Neural cell (in vitro differentiated cells): Measurements from ENCODE around the gene TBX2. TPM values are rescaled to one million over a fixed set of nuclear protein-coding genes. Genes with fewer than 3 reads are reported as not detected.

Experiments used
- H2AFZ ChIP-seq: fragments of 200-600, 300-800 bp; sonication (generic), shearing (Covaris generic); 2 replicates; pipeline ENCODE4 v1.6.0; 2014; ENCODE audit warnings: low read depth, mild to moderate bottlenecking, antibody characterized with exemption, low read length, moderate library complexity
- H3F3A ChIP-seq: fragments of 200-600 bp; shearing (Covaris generic); 2 replicates; pipeline ENCODE4 v1.6.1; 2016; ENCODE audit warnings: mild to moderate bottlenecking, moderate library complexity, mixed read lengths, antibody characterized with exemption, low read length; ENCODE audit not compliant: insufficient read depth, poor library complexity, severe bottlenecking
- H3K27ac ChIP-seq: fragments of 200-600, 300-800 bp; sonication (generic), shearing (Covaris generic); 2 replicates; pipeline ENCODE4 v1.5.1; 2014; ENCODE audit warnings: mild to moderate bottlenecking, low read length, moderate library complexity
- H3K27me3 ChIP-seq: fragments of 300-800, 200-600 bp; sonication (generic), shearing (Covaris generic); 2 replicates; pipeline ENCODE4 v1.6.0; 2014; ENCODE audit warnings: mild to moderate bottlenecking, low read depth, low read length, moderate library complexity; ENCODE audit not compliant: insufficient read depth
- H3K36me3 ChIP-seq: fragments of 300-800, 200-600 bp; sonication (generic), shearing (Covaris generic); 2 replicates; pipeline ENCODE4 v1.5.1; 2014; ENCODE audit warnings: mild to moderate bottlenecking, antibody characterized with exemption, low read length, moderate library complexity; ENCODE audit not compliant: insufficient read depth
- H3K4me2 ChIP-seq: fragments of 300-800, 200-600 bp; sonication (generic), shearing (Covaris generic); 2 replicates; pipeline ENCODE4 v1.6.0; 2014; ENCODE audit warnings: mild to moderate bottlenecking, low read length
- H3K4me3 ChIP-seq: fragments of 300-800, 200-600 bp; sonication (generic), shearing (Covaris generic); 2 replicates; pipeline ENCODE4 v1.5.1; 2014; ENCODE audit warnings: mild to moderate bottlenecking, low read length, moderate library complexity
- H3K79me2 ChIP-seq: fragments of 200-600 bp; shearing (Covaris generic); replicated peaks from 2 replicates; pipeline ENCODE4 v1.6.0; 2014; ENCODE audit warnings: mild to moderate bottlenecking, low read length, moderate library complexity; ENCODE audit not compliant: insufficient read depth
- H3K9ac ChIP-seq: fragments of 300-800, 200-600 bp; sonication (generic), shearing (Covaris generic); 2 replicates; pipeline ENCODE4 v1.6.1; 2016; ENCODE audit warnings: mild to moderate bottlenecking, low read length, mixed read lengths
- H3K9me2 ChIP-seq: fragments of 200-600 bp; shearing (Covaris generic); 2 replicates; pipeline ENCODE4 v1.6.1; 2016; ENCODE audit warnings: mild to moderate bottlenecking, low read length, mixed read lengths; ENCODE audit not compliant: insufficient read depth
- H3K9me3 ChIP-seq: fragments of 200-600, 300-800 bp; sonication (generic), shearing (Covaris generic); 2 replicates; pipeline ENCODE4 v1.6.1; 2016; ENCODE audit warnings: mild to moderate bottlenecking, mixed run types, low read length, moderate library complexity, mixed read lengths
- H4K20me1 ChIP-seq: fragments of 200-600 bp; shearing (Covaris generic); 2 replicates; pipeline ENCODE4 v1.6.1; 2016; ENCODE audit warnings: mild to moderate bottlenecking, mixed run types; ENCODE audit not compliant: insufficient read depth
- CTCF ChIP-seq: fragments of 450-650 bp; IDR thresholded peaks from 2 replicates; pipeline ENCODE4 v1.5.1; 2014; ENCODE audit warnings: antibody characterized with exemption, mild to moderate bottlenecking, moderate library complexity; ENCODE audit not compliant: poor library complexity, severe bottlenecking
- EP300 ChIP-seq: fragments of 450-650 bp; conservative IDR thresholded peaks from 2 replicates; pipeline ENCODE4 v1.6.1; 2014; ENCODE audit warnings: antibody characterized with exemption, mild to moderate bottlenecking, moderate library complexity; ENCODE audit not compliant: poor library complexity, severe bottlenecking
- EZH2 ChIP-seq: fragments of 200-600, 300-800 bp; shearing (Covaris generic), sonication (generic); IDR thresholded peaks from 2 replicates; pipeline ENCODE4 v1.6.1; 2014; ENCODE audit warnings: antibody characterized with exemption, low read length, borderline replicate concordance, mild to moderate bottlenecking; ENCODE audit not compliant: insufficient read depth, poor library complexity, severe bottlenecking
- MXI1 ChIP-seq: fragments of 450-650 bp; conservative IDR thresholded peaks from 2 replicates; pipeline ENCODE4 v1.6.1; 2014; ENCODE audit warnings: antibody characterized with exemption, mild to moderate bottlenecking; ENCODE audit not compliant: poor library complexity, severe bottlenecking
- POLR2AphosphoS5 ChIP-seq: IDR thresholded peaks from 2 replicates; pipeline ENCODE4 v1.6.1; 2012
- RAD21 ChIP-seq: fragments of 450-650 bp; conservative IDR thresholded peaks from 2 replicates; pipeline ENCODE4 v1.6.1; 2014; ENCODE audit warnings: antibody characterized with exemption, mild to moderate bottlenecking, moderate library complexity
- SMC3 ChIP-seq: fragments of 450-650 bp; conservative IDR thresholded peaks from 2 replicates; pipeline ENCODE4 v1.6.1; 2014; ENCODE audit warnings: antibody characterized with exemption, mild to moderate bottlenecking, moderate library complexity; ENCODE audit not compliant: poor library complexity
- TAF1 ChIP-seq: IDR thresholded peaks from 2 replicates; pipeline ENCODE4 v1.6.1; 2012; ENCODE audit warnings: low read depth
- polyA plus RNA-seq: library from polyadenylated mRNA; depleted of rRNA; stranded (reverse); fragments of >200 nt; gene quantifications from 2 replicates; pipeline ENCODE4 v1.2.3, GENCODE V29; 2014
- TF ChIP-seq, protein P1 (sequence below): IDR thresholded peaks from 2 replicates; pipeline ENCODE4 v1.6.1; 2012; ENCODE audit warnings: borderline replicate concordance

The TBX2 gene
- polyA plus RNA-seq, 1 donor from 2014 or later: not detected

- H3K27ac ChIP-seq: no peak overlapping the region
- no peaks in the 10 kb centered on the region for H3K79me2 ChIP-seq
- H3K4me3 ChIP-seq: no peak overlapping the region
- H3F3A ChIP-seq: no peaks in the 10 kb centered on the region
- no peaks in the 10 kb centered on the region for H3K9me2 ChIP-seq
- no peak for TF ChIP-seq TAF1
- TF ChIP-seq, protein P1, sequence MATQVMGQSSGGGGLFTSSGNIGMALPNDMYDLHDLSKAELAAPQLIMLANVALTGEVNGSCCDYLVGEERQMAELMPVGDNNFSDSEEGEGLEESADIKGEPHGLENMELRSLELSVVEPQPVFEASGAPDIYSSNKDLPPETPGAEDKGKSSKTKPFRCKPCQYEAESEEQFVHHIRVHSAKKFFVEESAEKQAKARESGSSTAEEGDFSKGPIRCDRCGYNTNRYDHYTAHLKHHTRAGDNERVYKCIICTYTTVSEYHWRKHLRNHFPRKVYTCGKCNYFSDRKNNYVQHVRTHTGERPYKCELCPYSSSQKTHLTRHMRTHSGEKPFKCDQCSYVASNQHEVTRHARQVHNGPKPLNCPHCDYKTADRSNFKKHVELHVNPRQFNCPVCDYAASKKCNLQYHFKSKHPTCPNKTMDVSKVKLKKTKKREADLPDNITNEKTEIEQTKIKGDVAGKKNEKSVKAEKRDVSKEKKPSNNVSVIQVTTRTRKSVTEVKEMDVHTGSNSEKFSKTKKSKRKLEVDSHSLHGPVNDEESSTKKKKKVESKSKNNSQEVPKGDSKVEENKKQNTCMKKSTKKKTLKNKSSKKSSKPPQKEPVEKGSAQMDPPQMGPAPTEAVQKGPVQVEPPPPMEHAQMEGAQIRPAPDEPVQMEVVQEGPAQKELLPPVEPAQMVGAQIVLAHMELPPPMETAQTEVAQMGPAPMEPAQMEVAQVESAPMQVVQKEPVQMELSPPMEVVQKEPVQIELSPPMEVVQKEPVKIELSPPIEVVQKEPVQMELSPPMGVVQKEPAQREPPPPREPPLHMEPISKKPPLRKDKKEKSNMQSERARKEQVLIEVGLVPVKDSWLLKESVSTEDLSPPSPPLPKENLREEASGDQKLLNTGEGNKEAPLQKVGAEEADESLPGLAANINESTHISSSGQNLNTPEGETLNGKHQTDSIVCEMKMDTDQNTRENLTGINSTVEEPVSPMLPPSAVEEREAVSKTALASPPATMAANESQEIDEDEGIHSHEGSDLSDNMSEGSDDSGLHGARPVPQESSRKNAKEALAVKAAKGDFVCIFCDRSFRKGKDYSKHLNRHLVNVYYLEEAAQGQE: no peak
- TF ChIP-seq EZH2: no peak
- no peak for TF ChIP-seq SMC3
- no peak for TF ChIP-seq MXI1
- TF ChIP-seq CTCF: no peak
- no peak for TF ChIP-seq EP300
- TF ChIP-seq RAD21: no peak
- no peak for TF ChIP-seq POLR2AphosphoS5
- H3K9me3 ChIP-seq: no peaks in the 10 kb centered on the region
- no peaks in the 10 kb centered on the region for H3K27me3 ChIP-seq
- no peak overlapping the region for H2AFZ ChIP-seq
- H3K4me2 ChIP-seq: no peak overlapping the region
- H3K36me3 ChIP-seq: no peaks in the 10 kb centered on the region
- no peaks in the 10 kb centered on the region for H4K20me1 ChIP-seq
- H3K9ac ChIP-seq: no peak overlapping the region
Measured at GRCh38 chr17:61360318-61360943, 39.2 kb upstream of the TBX2 start.

- H3K4me2 ChIP-seq: no peak overlapping the region
- no peak overlapping the region for H3K4me3 ChIP-seq
- H3K27me3 ChIP-seq: no peaks in the 10 kb centered on the region
- H3K36me3 ChIP-seq: no peaks in the 10 kb centered on the region
- no peaks in the 10 kb centered on the region for H4K20me1 ChIP-seq
- no peak for TF ChIP-seq CTCF
- no peak for TF ChIP-seq TAF1
- no peak for TF ChIP-seq SMC3
- TF ChIP-seq RAD21: no peak
- no peak for TF ChIP-seq EP300
- TF ChIP-seq EZH2: no peak
- no peak for TF ChIP-seq MXI1
- TF ChIP-seq POLR2AphosphoS5: no peak
- TF ChIP-seq, protein P1: no peak
- H2AFZ ChIP-seq: no peak overlapping the region
- no peaks in the 10 kb centered on the region for H3F3A ChIP-seq
- no peaks in the 10 kb centered on the region for H3K9me3 ChIP-seq
- no peak overlapping the region for H3K9ac ChIP-seq
- no peaks in the 10 kb centered on the region for H3K79me2 ChIP-seq
- H3K27ac ChIP-seq: no peak overlapping the region
- H3K9me2 ChIP-seq: no peaks in the 10 kb centered on the region
Measured at GRCh38 chr17:61361084-61361483, 38.6 kb upstream of the TBX2 start.
